ENCODE results near the gene SLC12A5.

SLC12A5 gene

GRCh38 chr20:46063151-46063550 is 34.1 kb downstream of the SLC12A5 start:
- no peak overlapping the region for H3K4me3 ChIP-seq (ENCODE audit: low read depth, low read length)
- DNase-seq (ENCODE audit: low read depth): no peak
- TF ChIP-seq, protein P1, sequence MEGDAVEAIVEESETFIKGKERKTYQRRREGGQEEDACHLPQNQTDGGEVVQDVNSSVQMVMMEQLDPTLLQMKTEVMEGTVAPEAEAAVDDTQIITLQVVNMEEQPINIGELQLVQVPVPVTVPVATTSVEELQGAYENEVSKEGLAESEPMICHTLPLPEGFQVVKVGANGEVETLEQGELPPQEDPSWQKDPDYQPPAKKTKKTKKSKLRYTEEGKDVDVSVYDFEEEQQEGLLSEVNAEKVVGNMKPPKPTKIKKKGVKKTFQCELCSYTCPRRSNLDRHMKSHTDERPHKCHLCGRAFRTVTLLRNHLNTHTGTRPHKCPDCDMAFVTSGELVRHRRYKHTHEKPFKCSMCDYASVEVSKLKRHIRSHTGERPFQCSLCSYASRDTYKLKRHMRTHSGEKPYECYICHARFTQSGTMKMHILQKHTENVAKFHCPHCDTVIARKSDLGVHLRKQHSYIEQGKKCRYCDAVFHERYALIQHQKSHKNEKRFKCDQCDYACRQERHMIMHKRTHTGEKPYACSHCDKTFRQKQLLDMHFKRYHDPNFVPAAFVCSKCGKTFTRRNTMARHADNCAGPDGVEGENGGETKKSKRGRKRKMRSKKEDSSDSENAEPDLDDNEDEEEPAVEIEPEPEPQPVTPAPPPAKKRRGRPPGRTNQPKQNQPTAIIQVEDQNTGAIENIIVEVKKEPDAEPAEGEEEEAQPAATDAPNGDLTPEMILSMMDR (IDR thresholded peaks at IDR 0.05; ENCODE audit: low read depth, low read length, missing control alignments): no peak

GRCh38 chr20:46063652-46064054 is 34.6 kb downstream of the SLC12A5 start:
- H3K4me3 ChIP-seq (ENCODE audit: low read depth, low read length): no peak overlapping the region
- DNase-seq (ENCODE audit: low read depth): peak; percentile 34
- TF ChIP-seq, protein P1 (IDR thresholded peaks at IDR 0.05; ENCODE audit: low read depth, low read length, missing control alignments): no peak

- no peak overlapping the region for H3K4me3 ChIP-seq (ENCODE audit: low read depth, low read length)
- DNase-seq (ENCODE audit: low read depth): no peak
- TF ChIP-seq, protein P1 (IDR thresholded peaks at IDR 0.05; ENCODE audit: low read depth, low read length, missing control alignments): no peak
Observed at GRCh38 chr20:46065006-46065405, 36.0 kb downstream of the SLC12A5 start.

- TF ChIP-seq, protein P1 (IDR thresholded peaks at IDR 0.05; ENCODE audit: low read depth, low read length, missing control alignments): no peak
Observed at GRCh38 chr20:46065691-46066090, 36.7 kb downstream of the SLC12A5 start.

DNA sequence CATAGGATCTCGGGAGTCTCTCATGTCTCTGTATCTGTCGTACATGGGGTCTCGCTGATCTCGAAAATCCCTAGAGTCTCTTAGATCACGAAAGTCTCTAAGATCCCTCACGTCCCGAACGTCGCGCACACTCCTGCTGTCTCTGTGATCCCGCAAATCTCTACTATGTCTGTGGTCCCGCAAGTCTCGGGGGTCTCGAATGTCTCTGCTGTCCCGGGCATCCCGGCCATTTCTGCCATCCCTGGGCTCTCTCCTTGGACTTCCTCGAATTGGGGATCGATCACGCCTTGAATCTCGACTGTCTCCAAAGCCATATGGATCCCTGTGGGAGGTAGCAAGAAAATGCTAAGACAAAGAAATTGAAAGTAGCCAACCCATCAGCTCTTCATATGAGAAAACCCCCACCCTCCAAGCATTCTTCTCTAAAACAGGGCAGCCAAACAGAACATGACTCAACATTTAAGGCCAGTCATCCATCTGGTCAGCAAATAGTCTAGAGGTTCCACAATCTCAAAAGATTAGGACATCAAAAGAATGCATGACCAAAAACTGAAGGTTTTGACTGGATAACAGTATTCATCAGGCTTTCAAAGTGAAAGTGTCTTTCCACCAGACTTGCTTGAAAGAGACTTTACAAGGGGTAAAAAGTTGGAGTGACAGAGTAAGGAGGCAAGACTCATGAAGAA is 41.3 kb downstream of the SLC12A5 start:
- no peak for DNase-seq (ENCODE audit: low read depth)
- H3K4me3 ChIP-seq (ENCODE audit: low read depth, low read length): no peak overlapping the region
- TF ChIP-seq, protein P1 (IDR thresholded peaks at IDR 0.05; ENCODE audit: low read depth, low read length, missing control alignments): no peak

More at GRCh38 chr20:46065691-46066090, 36.7 kb downstream of the SLC12A5 start:
- no peak for DNase-seq (ENCODE audit: low read depth)
- H3K4me3 ChIP-seq (ENCODE audit: low read depth, low read length): no peak overlapping the region

DNA sequence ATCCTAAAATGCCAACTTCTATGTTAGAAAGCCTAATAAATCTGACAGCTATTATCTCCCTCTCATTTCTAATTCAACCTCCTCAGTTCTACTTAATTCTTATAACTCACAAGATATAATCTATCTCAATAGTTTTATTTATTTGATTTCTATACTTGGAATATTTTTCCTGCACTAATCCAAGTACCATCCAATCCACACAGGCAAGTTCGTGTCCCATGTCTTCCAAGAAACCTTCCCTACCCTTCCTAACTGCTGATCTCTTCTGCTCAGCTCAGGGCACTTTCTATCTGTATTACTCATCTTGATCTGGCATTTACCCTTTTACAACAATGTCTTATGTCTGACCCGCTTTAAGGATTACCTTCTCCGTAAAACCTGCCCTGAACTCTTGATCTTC is 42.6 kb downstream of the SLC12A5 start:
- TF ChIP-seq, protein P1 (IDR thresholded peaks at IDR 0.05; ENCODE audit: low read depth, low read length, missing control alignments): no peak
- DNase-seq (ENCODE audit: low read depth): no peak

DNA sequence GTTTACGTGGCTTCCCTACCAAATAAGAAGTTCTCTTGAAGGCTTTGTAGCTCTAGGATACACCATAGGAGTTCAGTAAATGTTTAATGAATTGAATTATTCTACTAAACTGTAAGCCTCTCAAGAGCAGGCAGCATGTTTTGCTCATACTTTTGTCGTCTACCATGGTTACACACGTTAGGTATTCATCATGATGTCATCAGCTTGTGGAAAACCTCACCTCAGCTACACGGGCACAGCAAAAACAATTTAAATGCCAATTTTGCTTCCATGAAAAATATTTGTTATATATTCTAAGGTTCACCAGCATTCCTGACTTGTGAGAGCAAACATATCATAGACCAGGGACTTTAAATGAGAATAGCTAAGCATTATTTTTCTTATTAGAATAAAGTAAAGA is 44.0 kb downstream of the SLC12A5 start:
- H3K4me3 ChIP-seq (ENCODE audit: low read depth, low read length): no peak overlapping the region
- TF ChIP-seq, protein P1 (IDR thresholded peaks at IDR 0.05; ENCODE audit: low read depth, low read length, missing control alignments): no peak
- no peak for DNase-seq (ENCODE audit: low read depth)

More for the DNA sequence above, 42.6 kb downstream of the SLC12A5 start:
- H3K4me3 ChIP-seq (ENCODE audit: low read depth, low read length): no peak overlapping the region
